ENCODE measurements around the gene MPDU1.
A peak's percentile ranks its signal among the peaks of the same experiment; 100 is the strongest.

The MPDU1 gene

DNA sequence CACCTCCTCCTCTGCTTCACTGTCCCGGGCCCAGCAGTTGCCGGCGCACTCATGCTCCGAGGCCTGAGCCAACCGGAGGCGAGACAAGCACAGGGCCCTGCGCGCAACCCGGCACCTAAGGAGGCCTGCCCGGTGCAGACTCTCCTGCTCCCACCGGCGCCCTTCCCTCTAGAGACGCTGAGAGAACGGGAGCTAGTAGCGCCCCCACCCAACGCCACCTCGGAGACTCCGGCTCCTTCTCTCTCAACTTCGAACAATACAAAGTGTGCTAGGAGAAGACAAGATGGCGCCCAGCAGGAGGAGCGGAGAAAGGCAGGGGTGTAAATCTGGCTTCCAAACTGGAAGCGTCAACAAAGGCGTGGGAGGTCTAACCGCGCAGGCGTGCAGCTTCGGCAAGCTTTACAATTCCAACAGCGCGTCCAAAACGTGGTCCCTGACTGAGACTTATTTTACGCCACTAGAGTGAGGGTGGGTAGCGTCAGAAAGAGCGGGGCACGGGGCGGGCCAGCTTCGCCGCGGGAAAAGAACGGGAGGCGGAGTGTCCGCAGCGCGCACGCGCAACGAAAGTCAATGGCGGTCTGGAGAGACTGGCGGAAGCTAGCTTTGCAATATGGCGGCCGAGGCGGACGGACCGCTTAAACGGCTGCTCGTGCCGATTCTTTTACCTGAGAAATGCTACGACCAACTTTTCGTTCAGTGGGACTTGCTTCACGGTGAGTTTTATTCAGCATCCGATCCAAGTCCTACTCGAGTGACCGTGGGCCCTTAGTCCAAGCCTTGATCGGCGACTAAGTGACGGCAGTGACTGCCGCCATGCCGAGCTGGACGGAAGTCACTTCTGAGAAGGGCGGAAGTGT lies at the start of gene MPDU1:
TSS of gene MPDU1 (plus strand) at position 600 of the 857 bp plus-strand sequence. CDS start at position 611, 11 bp downstream.
- DNase-seq (ENCODE audit: low spot score), result peak; percentile 94

DNA sequence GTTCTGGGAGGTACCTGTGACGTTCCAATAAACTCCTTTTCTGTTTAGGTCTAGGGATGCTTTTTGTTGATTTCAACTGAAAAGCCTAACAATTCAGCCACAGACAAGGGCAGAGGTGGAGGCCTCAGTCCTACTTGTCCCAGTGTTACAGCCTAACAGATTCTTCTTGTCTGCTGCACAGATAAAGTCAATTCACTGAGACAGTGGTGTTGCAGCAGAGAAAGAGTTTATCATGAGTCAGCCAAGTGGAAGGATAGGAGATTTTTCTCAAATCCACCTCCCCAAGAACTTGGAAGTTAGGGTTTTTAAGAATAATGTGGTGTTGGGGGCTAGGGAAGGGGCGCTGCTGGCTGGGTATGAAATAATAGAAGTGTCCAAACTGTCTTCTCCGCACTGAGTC lies 45.6 kb upstream of the MPDU1 start:
- no peak for DNase-seq (ENCODE audit: low spot score)

DNA sequence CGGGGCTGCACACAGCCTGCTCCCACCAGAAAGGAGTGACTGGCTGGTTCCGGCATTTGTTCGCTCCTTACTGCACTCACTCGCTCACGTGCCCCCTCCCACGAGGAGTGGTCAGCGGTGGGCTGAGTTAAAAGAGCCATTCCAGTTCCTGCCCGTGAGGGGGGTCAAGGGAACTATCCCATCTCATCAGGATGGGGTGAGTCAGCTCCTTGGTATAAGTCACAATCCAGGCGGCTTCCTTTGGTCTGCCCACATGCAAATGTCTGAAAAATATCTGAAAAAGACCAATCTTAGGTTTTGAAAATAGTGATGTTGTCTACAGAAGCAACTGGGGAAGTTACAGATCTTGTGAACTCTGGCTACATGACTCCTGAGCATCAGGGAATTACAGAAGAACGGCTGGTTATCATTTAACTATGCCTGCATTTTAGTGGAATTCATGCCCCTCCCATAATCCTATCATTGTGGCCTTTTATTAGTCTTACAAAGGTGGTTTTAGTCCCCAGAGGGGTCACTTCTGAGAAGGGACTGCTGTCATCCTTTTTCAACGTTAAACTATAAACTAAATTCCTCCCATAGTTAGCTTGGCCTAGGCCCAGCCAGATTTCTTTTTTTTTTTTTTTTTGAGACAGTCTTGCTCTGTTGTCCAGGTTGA lies 44.6 kb upstream of the MPDU1 start:
- DNase-seq (ENCODE audit: low spot score), result no peak

DNA sequence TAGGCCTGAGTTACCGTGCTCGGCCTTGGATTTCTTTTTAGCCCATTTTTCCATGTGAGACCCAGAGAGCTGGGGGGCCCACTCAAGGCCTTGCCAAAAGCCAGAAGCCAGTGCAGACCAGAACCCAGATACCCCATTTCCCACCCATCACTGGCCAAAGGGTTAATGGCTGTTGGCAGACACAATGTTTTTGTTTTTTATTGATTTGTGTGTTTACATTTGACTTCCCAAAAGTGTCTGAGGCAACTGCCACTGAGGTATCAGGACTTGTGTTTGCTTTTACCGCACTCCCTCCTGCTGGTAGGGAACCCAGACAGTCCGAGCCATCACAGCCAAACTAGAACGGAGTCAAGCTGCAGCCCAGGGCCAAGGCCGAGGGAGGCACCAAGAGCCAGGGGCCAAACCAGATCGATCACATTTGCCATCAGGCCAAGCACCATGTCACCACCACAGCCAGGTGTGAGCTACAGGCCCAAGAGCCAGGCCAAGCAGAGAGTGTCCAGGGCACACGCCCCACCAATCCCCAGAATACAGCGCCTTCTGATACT lies 42.5 kb upstream of the MPDU1 start:
- DNase-seq (ENCODE audit: low spot score), result no peak

DNA sequence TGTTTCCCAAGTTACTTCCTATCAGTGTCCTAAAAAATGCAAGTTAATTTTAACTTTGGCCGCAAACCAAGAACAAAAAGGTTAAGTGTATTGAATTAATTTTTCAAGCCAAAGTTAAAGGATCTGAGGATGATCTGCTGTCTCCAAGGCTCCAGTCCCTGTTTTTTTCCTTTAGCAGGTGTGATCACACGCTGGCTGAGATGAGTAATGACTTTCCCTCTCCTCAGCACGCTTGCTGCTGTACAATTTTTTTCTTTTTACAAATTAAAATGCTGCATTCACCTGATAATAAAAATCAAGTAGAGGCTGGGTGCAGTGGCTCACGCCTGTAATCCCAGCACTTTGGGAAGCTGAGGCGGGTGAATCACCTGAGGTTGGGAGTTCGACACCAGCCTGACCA lies 38.7 kb upstream of the MPDU1 start:
- DNase-seq (ENCODE audit: low spot score), result no peak

DNA sequence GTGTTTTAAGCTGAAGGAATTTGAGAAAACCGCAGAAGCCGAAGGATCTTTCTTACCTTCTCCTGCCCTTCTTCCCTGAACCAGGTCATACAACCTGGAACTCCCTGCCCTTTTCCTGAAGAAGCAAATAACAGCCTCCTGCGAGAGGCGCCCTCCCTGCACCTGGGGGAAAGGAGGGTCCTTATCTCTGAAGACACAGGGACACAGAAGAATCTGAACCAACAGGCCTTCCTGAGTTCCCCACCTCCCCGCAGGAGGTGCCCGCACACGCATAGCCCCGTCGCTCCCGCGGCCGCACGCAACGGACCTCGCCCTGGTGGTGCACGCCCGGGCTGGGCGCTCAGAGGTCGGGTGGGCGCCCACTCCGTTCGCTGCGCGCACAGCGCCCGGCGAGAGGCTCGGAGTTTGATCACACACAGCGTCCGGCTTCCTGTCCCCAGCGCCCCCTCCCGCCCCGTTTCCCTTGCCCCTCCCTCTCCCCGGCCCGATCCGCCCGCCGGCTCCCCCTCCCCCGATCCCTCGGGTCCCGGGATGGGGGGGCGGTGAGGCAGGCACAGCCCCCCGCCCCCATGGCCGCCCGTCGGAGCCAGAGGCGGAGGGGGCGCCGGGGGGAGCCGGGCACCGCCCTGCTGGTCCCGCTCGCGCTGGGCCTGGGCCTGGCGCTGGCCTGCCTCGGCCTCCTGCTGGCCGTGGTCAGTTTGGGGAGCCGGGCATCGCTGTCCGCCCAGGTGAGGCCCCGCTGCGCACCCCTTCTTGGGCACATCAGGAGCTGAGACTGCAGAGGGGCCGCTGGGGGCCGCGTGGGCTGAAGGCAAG lies 34.9 kb upstream of the MPDU1 start, which contains the start of gene TNFSF12:
TSS of gene TNFSF12 (plus strand) at position 474 of the 816 bp plus-strand sequence. CDS start at position 570, 96 bp downstream.
- peak; percentile 67 for DNase-seq (ENCODE audit: low spot score)

DNA sequence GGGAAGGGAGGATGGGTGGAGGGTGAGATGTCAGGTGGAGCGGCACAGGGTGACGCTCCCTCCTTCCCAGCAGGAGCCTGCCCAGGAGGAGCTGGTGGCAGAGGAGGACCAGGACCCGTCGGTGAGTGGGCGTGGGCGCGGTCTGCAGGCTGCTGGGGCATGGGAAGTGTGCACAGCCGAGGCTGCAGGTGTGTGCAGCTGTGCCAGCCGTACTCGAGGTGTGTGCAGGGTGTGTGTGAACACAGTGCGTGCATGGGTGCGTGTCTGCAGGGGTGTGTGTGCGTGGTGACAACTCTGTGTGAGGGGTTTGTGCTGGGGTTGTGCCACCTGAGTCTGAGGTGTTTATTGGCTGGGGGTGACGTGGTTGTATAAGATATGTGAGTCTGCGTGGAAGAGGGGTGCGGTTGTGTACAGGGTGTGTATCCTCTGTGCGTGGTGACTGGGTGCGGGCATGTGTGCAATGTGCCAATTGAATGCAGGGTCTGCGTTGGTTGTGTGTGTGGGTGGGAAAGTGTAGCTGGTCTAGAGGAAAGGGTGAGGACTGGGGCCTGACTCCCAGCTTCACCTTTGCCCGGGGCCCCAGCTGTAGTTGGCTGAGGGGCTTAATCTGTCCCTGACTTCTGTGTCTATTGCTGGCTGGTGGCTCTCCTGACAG lies 34.1 kb upstream of the MPDU1 start:
- peak; percentile 53 for DNase-seq (ENCODE audit: low spot score)

DNA sequence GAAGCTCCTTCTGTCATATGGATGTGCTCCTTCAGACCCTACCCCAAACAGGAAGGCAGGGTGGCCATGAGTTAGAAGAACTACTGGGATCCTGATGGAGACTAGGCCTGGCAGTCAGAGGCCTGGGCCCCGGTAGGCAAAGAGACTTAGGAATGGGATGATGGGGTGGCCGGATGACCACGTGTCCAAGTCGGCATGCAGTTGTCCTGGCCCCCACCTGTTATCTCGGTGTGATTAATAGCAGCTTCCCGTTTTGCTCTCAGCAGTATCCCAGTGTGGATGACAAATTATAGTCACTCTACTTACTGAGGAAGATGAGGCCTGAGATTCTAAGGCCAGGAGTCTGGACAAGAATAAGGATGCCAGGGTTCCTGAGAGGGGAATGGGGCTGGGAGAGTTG lies 33.3 kb upstream of the MPDU1 start:
- no peak for DNase-seq (ENCODE audit: low spot score)

DNA sequence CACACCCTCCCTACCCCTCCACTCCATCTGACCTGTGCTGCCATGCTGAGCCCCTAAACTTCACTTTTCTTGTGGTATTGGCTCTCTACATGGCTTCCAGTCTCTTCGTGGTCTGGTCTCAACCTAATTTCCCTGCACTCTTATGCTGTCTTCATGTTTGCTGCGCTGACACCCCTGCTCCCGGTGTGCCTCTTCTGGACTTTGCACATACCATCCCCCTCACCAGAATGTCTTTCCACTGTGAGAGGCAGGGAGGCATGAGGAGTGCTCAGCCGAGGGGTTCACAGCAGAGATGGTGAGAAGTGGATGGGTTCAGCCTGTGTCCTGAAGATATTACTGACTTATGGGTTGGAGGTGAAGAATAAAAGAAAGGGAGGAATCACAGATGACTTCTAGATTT lies 32.3 kb upstream of the MPDU1 start:
- DNase-seq (ENCODE audit: low spot score), result no peak

DNA sequence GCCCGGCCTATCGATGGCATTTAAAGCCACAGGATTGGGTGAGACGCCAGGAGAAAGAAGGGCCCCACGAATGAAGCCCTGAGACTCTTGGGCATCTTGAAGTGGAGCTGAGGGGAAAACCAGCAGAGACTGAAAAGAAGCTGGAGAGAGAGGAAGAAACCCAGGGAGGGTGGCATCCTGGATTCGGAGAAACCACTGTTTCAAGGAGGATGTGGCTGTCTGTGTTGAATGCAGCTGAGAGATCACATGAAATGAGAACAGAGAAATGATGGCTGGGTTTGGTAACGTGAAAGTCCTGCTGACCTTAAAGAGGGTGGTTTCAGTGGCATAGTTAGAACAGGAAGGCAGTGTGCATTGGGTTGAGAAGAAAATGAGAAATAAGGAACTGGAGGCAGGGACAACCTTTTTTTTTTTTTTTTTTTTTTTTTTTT lies 31.0 kb upstream of the MPDU1 start:
- no peak for DNase-seq (ENCODE audit: low spot score)

DNA sequence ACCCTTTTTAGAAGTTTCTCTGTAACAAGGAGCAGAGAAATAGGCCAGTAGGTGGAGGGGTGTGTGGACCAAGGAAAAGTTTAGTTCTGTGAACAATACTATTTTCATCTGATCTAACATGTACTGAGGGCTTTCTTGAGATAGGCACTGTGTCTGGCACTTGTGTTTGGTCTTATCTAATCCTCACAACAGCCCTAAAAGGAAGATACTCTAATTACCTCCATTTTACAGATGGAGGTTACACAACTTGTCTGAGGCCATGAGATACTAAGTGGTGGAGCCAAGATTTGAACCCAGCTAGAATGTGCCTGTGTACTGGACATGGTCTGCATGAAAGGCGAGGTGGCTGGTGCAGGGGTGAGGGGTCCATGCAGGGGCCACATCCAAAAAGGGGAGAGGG lies 30.3 kb upstream of the MPDU1 start:
- no peak for DNase-seq (ENCODE audit: low spot score)

DNA sequence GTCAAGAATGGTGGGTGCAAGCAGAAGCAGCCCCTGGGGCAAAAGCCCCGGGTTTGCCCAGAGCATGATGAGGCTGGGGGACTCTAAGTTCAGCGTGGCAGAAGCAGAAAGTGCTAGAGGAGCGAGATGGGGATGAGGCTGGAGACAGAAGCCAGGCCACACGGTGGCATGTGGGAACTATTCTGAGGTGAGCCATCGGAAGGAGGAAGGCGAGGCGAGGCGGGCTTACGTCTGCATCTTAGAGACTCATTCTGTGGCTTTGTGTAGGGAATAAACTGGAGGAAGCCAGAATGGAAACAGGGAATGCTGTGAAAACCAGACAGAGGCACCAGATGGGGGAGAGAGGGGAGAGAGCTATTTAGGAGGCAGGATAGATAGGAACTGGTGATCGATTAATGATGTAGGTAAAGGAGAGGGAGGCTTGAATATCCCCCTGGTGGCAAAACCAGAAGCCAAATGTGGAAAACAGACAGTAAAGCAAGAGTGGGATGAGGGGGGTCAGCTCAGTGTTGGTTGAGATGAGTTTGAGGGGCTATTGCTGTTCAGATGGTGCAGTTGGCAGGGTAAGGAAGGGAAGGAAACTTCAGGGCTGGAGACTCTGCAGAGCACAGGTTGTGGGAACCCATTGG lies 28.2 kb upstream of the MPDU1 start:
- no peak for DNase-seq (ENCODE audit: low spot score)

DNA sequence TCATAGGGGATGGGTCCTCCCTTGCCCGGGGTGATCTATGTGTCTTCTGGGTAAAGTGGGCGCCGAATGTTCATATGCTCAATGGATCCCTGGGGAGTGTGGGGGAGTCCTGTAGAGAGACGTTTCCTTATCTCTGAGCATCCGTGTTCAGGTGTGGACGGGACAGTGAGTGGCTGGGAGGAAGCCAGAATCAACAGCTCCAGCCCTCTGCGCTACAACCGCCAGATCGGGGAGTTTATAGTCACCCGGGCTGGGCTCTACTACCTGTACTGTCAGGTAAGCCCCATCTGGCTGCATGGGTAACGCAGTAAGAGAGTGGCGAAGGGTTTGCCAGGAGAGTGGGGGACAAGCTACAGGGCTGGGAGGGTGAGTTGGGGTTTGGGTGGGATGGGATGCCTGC lies 27.0 kb upstream of the MPDU1 start:
- DNase-seq (ENCODE audit: low spot score), result no peak

DNA sequence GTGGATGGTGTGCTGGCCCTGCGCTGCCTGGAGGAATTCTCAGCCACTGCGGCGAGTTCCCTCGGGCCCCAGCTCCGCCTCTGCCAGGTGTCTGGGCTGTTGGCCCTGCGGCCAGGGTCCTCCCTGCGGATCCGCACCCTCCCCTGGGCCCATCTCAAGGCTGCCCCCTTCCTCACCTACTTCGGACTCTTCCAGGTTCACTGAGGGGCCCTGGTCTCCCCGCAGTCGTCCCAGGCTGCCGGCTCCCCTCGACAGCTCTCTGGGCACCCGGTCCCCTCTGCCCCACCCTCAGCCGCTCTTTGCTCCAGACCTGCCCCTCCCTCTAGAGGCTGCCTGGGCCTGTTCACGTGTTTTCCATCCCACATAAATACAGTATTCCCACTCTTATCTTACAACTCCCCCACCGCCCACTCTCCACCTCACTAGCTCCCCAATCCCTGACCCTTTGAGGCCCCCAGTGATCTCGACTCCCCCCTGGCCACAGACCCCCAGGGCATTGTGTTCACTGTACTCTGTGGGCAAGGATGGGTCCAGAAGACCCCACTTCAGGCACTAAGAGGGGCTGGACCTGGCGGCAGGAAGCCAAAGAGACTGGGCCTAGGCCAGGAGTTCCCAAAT lies 26.4 kb upstream of the MPDU1 start:
- no peak for DNase-seq (ENCODE audit: low spot score)

DNA sequence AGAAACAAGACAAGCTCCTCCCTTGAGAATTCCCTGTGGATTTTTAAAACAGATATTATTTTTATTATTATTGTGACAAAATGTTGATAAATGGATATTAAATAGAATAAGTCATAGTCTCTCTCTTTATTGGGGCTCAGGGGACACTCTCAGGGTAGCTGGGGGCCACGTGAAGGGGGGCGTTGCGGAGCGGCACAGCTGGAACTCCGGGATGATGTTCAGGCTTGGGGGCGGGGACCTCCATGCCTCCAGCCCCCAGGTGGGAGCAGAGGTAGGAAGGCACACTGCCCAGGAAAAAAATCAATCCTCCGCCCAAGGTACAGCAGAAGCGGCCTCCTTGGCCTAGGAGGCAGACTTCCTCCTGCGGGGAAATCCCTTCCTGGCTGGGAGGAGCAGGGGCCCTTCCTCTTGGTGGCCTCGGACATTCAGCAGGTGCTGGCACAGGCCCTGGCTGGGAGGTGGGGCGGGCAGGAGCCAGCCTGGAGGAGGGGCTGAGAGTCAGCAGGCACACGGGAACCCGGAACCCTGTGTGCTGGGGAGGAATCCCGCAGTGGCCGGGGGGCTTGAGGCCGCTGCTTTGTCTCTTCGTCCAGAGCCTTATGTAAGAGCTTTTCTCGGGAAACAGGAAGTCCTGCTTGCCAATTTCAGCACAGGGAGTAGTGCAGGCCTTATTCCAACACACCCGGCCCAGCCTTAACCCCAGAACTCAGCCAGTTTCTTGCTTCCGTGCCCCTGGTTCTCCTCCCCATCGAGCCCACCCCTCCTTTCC lies 25.7 kb upstream of the MPDU1 start:
- DNase-seq (ENCODE audit: low spot score), result peak; percentile 40

DNA sequence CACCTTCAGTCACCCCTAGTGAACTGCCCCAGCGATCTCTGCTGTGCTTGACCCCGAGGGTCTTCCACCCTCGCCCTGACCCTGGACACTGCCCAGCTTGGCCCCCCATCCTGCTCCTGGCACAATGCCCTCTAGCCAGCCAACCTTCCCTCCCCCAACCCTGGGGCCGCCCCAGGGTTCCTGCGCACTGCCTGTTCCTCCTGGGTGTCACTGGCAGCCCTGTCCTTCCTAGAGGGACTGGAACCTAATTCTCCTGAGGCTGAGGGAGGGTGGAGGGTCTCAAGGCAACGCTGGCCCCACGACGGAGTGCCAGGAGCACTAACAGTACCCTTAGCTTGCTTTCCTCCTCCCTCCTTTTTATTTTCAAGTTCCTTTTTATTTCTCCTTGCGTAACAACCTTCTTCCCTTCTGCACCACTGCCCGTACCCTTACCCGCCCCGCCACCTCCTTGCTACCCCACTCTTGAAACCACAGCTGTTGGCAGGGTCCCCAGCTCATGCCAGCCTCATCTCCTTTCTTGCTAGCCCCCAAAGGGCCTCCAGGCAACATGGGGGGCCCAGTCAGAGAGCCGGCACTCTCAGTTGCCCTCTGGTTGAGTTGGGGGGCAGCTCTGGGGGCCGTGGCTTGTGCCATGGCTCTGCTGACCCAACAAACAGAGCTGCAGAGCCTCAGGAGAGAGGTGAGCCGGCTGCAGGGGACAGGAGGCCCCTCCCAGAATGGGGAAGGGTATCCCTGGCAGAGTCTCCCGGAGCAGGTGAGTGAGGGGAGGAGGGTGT lies 24.9 kb upstream of the MPDU1 start, which contains the start of gene TNFSF13:
TSS of gene TNFSF13 (plus strand) at position 207 of the 776 bp plus-strand sequence. CDS start at position 497, 290 bp downstream.
- no peak for DNase-seq (ENCODE audit: low spot score)

DNA sequence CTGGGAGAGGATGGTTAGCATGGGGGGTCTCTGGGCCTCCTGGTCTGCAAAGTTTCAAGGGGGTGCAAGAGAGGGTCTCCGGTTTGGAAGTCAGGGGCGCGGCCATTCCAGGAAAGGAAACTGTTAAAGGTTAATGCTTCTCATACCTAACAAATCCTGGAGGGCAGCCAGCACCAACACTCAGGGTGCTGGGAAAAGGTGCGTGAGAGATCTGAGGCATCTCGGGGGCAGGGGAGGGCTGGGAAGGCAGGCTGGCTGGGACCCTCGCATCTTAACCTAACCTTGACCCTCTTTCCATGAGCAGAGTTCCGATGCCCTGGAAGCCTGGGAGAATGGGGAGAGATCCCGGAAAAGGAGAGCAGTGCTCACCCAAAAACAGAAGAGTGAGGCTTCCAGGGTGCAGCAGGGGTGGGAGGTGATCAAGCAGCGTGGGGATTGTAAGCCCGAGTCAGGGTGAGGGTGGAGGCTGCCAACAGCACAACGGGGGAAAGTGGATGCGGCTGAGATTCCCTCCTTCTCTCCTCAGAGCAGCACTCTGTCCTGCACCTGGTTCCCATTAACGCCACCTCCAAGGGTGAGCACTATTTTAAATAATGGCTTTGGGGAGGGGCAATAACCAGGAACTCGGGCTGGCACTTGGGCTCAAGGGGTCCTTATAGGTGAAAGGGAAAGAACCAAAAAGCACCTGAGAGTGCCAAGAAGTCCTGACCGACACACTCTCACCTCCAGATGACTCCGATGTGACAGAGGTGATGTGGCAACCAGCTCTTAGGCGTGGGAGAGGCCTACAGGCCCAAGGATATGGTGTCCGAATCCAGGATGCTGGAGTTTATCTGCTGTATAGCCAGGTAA lies 24.1 kb upstream of the MPDU1 start:
- no peak for DNase-seq (ENCODE audit: low spot score)

Data from hepatic stellate cell (primary cell).